Large intestine (tissue), 12 donors: ENCODE measurements around the gene OR5K4. TPM values are rescaled to one million over a fixed set of nuclear protein-coding genes. Genes with fewer than 3 reads are reported as not detected.
A peak's percentile ranks its signal among the peaks of the same experiment; 100 is the strongest.

ENCODE experiments used
- DNase-seq, 2 donors: peaks; one replicate each; pipeline versions ENCODE4 v3.0.0 to v3.0.0-alpha.2; 2013
- H3K27ac ChIP-seq: one replicate; pipeline ENCODE4 v1.5.1; 2013; ENCODE audit warnings: low read length
- H3K27me3 ChIP-seq: 2 replicates; pipeline ENCODE4 v1.6.1; 2013; ENCODE audit warnings: low read length; ENCODE audit not compliant: control insufficient read depth, insufficient read depth
- H3K36me3 ChIP-seq: 2 replicates; pipeline ENCODE4 v1.6.1; 2013; ENCODE audit warnings: low read length; ENCODE audit not compliant: control insufficient read depth, insufficient read depth
- H3K4me1 ChIP-seq: one replicate; pipeline ENCODE4 v1.6.1; 2013; ENCODE audit warnings: low read length; ENCODE audit not compliant: control insufficient read depth, insufficient read depth
- H3K4me3 ChIP-seq: one replicate; pipeline ENCODE4 v1.5.1; 2013; ENCODE audit warnings: low read length
- H3K9me3 ChIP-seq: one replicate; pipeline ENCODE4 v1.6.1; 2013; ENCODE audit warnings: mild to moderate bottlenecking, low read depth, low read length, moderate library complexity; ENCODE audit not compliant: control insufficient read depth
- WGBS: methylation state at CpG from one replicate; pipeline ENCODE4 v1.1.5; 2013; ENCODE audit warnings: low lambda C conversion rate; ENCODE audit not compliant: insufficient coverage; 5-methylcytosine and 5-hydroxymethylcytosine counted together
- long read RNA-seq, 11 donors: transcript quantifications; one replicate each; lab custom pipeline, GENCODE V29; 2026
- polyA plus RNA-seq: library from polyadenylated mRNA; unstranded; fragments of 120-200 nt; gene quantifications from one replicate; pipeline ENCODE4 v1.2.1, GENCODE V29; 2013

The OR5K4 gene, protein sequence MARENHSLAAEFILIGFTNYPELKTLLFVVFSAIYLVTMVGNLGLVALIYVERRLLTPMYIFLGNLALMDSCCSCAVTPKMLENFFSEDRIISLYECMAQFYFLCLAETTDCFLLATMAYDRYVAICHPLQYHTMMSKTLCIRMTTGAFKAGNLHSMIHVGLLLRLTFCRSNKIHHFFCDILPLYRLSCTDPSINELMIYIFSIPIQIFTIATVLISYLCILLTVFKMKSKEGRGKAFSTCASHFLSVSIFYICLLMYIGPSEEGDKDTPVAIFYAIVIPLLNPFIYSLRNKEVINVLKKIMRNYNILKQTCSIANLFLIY
- not detected for polyA plus RNA-seq
- long read RNA-seq, donor 1 = 0 reads
- long read RNA-seq, donor 2 = 0 reads
- long read RNA-seq, donor 3 = 0 reads
- long read RNA-seq, donor 4 = 0 reads
- long read RNA-seq, donor 5 = 0 reads
- long read RNA-seq, donor 6 = 0 reads
- long read RNA-seq, donor 7 = 0 reads
- long read RNA-seq, donor 8 = 0 reads
- long read RNA-seq, donor 9 = 0 reads
- long read RNA-seq, donor 10 = 0 reads
- long read RNA-seq, donor 11 = 0 reads

DNA sequence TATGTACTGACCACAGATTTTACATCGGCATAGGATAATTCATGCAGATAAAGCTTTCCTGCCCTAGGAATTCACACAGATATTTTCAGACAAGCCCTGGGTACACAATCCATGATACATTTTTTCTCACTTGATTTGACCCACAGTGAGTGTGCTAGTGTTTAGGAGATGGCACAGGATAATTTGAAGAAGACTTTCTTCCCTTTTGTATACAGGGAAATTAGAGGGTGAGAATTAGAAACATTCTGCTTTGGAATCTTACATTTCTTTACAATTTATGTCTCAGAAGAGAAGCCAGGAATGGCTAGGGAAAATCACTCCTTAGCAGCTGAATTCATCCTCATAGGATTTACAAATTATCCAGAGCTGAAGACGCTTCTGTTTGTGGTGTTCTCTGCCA is at the start of gene OR5K4:
Gene OR5K4 (plus strand): TSS at position 301 of the 400 bp plus-strand sequence. CDS start 0 bp downstream, at position 301.
- Histone ChIP-seq H3K9me3 (no peaks in the 10 kb centered on the region), H3K4me3 (no peak within 1 kb of the TSS), H3K4me1 (no peaks in the 10 kb centered on the region), H3K27me3 (no peaks in the 10 kb centered on the region), H3K27ac (no peak within 1 kb of the TSS), H3K36me3 (no peaks in the 10 kb centered on the region)
- WGBS = no CpG with 5 or more reads among the region's 2 CpGs
- DNase-seq = no peak

DNA sequence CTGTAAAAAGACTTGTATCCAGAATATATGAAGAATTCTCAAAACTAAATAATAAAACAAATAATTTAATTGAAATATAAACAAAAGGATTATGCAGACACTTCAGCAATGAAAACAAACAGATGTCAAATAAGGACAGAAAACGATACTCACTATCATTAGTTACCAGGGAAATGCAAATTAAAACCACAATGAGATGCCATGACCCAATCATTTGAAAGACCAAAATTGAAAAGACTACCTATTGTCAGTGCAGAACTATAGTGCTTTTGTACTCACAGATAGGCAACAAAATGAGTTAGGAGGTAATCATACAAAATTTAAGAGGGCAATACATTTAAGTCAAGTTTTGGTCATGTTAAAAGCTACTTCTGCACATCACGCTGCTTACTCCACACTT is 31.6 kb upstream of the OR5K4 start:
- WGBS = 80% methylated on average over 1 of the region's 2 CpGs
- no peaks in the 10 kb centered on the region for H3K36me3 ChIP-seq
- H3K4me1 ChIP-seq = no peaks in the 10 kb centered on the region
- H3K27me3 ChIP-seq = peaks cover 2% of the 10 kb centered on the region
- no peak overlapping the region for H3K4me3 ChIP-seq
- H3K9me3 ChIP-seq = no peaks in the 10 kb centered on the region
- no peak overlapping the region for H3K27ac ChIP-seq
- no peak for DNase-seq

DNA sequence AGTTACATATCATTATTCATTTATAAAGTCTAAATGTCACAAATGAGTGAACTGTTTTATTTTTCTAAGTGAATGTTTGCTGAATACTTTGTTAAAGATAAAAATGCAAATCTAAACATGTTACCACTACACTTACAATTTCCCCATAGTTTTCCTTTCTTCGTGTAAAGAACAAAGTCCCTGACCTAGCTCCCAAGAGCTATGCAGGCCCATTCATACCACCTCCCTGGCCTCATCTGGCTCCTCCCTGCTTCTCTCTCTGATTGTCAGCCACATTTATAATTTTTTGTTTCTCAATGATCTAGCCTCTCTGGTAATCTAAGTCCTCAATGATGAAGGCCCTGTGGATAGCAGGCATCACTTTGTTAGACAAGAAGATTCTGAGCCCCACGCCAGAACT is 31.0 kb upstream of the OR5K4 start:
- no peak overlapping the region for H3K4me3 ChIP-seq
- no CpG with 5 or more reads among the region's 2 CpGs for WGBS
- H3K27ac ChIP-seq = no peak overlapping the region
- no peaks in the 10 kb centered on the region for H3K4me1 ChIP-seq
- H3K36me3 ChIP-seq = no peaks in the 10 kb centered on the region
- H3K9me3 ChIP-seq = no peaks in the 10 kb centered on the region
- peaks cover 2% of the 10 kb centered on the region for H3K27me3 ChIP-seq
- DNase-seq = no peak

DNA sequence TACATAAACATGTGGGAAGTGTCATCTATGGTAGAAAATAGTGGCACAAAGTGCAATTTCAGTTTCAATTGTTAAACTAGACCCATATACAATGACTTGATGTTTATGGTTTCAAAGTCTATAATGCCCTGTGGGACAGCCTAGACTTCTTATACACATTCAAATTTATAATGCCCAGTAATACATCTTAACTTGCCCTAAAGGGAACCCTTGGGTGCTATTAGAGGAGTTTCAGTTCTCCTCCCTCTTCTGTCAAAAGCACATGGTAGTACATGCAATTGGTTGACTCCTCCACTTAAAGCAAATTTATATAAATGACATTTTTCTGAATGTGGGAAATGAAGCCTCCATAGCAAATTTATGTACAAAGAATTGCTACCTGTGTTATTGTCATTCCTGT is 30.2 kb upstream of the OR5K4 start:
- Histone ChIP-seq H3K27ac (no peak overlapping the region), H3K9me3 (no peaks in the 10 kb centered on the region), H3K4me1 (no peaks in the 10 kb centered on the region), H3K36me3 (no peaks in the 10 kb centered on the region), H3K4me3 (no peak overlapping the region), H3K27me3 (peaks cover 2% of the 10 kb centered on the region)
- DNase-seq = no peak

DNA sequence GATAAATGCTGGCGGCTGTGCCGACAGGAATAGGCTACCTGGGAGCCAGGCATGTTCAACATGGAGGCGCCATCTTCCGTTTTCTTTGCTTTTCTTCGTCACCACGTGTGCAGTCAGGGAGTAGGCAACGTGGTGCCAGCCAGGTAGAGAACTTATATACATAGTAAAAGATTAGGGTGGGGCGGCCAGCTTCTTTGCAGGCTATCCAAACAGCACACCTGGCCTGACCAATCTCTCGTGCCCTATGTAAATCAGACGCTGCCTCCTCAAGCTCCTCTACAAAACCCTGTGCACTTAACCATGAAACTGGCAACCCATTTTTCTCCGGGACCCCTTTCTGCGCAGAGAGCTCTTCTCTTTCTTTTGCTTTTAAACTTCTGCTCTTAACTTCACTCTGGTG is 28.6 kb upstream of the OR5K4 start:
- no peak for DNase-seq
- no peak overlapping the region for H3K27ac ChIP-seq
- no peaks in the 10 kb centered on the region for H3K9me3 ChIP-seq
- H3K4me3 ChIP-seq = no peak overlapping the region
- no peaks in the 10 kb centered on the region for H3K4me1 ChIP-seq
- peaks cover 2% of the 10 kb centered on the region for H3K27me3 ChIP-seq
- no peaks in the 10 kb centered on the region for H3K36me3 ChIP-seq
- 48% methylated on average over 6 of the region's 12 CpGs for WGBS

DNA sequence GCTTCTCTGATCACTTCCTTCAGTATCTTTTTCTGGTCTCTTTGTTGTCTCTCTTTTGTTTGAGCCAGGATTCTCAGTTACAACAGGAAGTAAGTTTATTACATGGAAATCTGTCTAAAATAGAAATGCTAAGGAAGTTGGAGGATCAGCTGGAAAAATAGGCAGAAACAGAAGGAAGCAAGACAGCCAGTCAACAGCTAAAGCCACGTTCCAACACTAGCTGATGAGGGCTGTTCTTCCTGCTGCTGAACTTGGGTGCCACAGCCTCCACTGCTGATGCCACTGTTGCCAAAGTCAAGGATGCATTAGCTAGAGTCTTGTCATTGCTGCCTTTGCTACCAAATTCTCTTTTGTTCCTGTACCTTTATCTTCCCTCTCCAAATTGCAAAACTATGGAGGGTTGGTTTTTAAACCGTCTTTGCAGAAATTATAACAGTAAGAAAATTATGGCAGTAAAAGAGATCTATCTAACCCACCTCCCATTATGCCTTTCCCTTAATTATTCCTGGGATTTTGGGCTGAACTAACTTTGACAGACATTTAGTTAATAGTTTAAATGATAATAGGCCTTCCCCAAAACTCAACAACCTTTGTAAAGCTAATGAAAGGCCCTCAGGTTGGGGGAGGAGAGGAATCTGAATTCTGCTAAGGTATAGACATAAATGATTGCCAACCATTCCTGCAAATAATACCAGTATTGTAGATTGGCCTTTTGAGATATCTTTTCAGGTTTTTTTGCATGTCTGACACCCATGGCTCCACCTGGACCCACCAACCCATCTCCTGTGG is 27.4 kb upstream of the OR5K4 start:
- 100% methylated on average over 2 of the region's 2 CpGs for WGBS
- Histone ChIP-seq H3K27ac (no peak overlapping the region), H3K4me1 (no peaks in the 10 kb centered on the region), H3K9me3 (no peaks in the 10 kb centered on the region), H3K27me3 (peaks cover 2% of the 10 kb centered on the region), H3K4me3 (no peak overlapping the region), H3K36me3 (no peaks in the 10 kb centered on the region)
- DNase-seq = no peak

DNA sequence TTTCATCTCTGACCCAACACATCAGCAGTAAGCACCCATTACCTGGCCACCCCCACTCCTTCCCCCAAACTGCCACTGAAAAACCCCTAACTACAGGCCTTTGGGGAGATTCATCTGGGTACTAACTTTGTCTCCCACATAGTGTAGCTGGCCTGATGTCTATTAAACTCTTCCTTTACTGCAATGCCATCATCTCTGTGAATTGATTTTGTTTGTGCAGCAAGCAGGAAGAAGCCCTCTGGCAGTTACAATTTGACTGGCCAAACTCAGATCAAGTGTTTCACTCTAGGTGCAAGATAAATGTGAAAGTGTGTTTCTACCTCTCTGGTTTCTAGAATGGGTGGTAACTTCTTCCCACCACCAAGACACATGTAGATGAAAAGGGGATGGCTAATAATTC is 26.7 kb upstream of the OR5K4 start:
- DNase-seq = no peak
- H3K4me1 ChIP-seq = no peaks in the 10 kb centered on the region
- H3K9me3 ChIP-seq = no peaks in the 10 kb centered on the region
- H3K36me3 ChIP-seq = no peaks in the 10 kb centered on the region
- H3K4me3 ChIP-seq = no peak overlapping the region
- H3K27me3 ChIP-seq = peaks cover 2% of the 10 kb centered on the region
- no peak overlapping the region for H3K27ac ChIP-seq

DNA sequence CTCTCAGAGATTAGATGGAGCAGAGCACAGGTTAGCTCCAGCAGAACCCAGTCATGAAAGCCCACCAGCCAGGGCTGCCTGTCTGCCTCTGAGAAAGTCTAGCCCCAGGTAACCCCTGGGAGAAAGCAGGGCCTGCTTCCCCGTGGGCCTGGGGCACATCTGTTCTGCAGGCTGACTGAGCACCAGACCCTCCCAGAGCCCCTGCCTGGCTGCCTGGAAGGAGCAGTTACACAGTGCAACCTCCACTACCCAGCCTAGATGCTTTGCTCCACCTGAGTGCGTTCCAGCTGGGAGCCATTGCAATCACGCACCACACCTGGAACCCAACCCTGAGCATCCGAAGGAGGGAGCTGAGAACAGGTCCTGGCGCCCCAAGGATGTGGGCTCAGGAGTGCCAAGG is 24.7 kb upstream of the OR5K4 start:
- H3K27me3 ChIP-seq = peaks cover 2% of the 10 kb centered on the region
- H3K27ac ChIP-seq = no peak overlapping the region
- H3K9me3 ChIP-seq = no peaks in the 10 kb centered on the region
- no peak for DNase-seq
- H3K4me3 ChIP-seq = no peak overlapping the region
- WGBS = 60% methylated on average over 1 of the region's 5 CpGs
- H3K4me1 ChIP-seq = no peaks in the 10 kb centered on the region
- H3K36me3 ChIP-seq = no peaks in the 10 kb centered on the region

DNA sequence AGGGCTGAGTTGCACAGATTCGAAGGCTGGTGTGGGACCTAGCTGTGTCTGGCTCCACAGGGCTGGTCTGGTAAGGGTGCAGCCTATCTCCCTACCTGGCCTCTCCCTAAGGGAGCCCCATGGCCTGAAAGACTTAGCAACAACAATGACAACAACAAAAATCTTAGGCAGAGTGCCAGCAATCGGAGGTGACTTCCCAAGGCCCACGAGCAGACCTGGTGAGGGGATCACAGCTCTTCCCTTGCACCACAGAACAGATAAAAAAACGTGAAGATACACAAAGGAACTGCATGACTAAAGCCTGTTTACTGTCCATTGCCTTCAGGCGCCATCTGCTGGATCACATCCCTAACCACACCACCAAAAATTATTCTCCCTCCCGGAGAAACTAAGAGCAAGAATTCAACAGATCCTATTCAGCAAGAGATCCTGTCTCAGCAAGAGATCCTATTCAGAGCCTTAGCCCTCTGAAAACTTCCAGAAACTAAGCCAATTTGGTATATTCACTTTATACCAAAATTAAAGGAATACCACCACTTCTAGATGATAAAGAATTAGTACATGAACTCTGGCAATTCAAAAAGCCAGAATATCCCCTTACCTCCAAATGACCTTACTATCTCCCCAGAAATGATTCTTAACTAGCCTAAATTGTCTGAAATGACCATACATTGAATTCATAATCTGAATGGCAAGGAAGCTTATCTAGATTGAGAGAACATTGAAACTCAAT is 24.1 kb upstream of the OR5K4 start:
- H3K36me3 ChIP-seq = no peaks in the 10 kb centered on the region
- H3K27ac ChIP-seq = no peak overlapping the region
- DNase-seq = peak; percentile 8 to 24
- no peaks in the 10 kb centered on the region for H3K9me3 ChIP-seq
- H3K27me3 ChIP-seq = peaks cover 2% of the 10 kb centered on the region
- H3K4me3 ChIP-seq = no peak overlapping the region
- WGBS = no CpG with 5 or more reads among the region's 6 CpGs
- no peaks in the 10 kb centered on the region for H3K4me1 ChIP-seq

DNA sequence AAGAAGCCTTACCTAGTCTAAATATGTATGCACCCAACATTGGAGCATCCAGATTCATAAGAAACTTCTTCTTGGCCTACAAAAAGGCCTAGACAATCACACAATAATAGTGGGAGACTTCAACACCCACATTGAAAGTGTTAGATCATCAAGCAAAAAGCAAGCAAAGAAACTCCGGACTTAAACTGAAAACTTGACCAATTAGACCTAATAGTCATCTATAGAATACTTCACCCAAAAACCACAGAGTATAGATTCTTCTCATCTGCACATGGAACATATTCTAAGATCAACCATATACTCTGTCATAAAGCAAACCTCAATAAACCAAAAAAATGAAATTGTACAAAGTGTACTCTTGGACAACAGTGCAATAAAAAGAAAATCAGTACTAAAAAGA is 22.3 kb upstream of the OR5K4 start:
- DNase-seq = no peak
- H3K4me3 ChIP-seq = no peak overlapping the region
- no peaks in the 10 kb centered on the region for H3K9me3 ChIP-seq
- H3K27me3 ChIP-seq = no peaks in the 10 kb centered on the region
- no peaks in the 10 kb centered on the region for H3K4me1 ChIP-seq
- no peak overlapping the region for H3K27ac ChIP-seq
- no peaks in the 10 kb centered on the region for H3K36me3 ChIP-seq
- no CpG with 5 or more reads among the region's 1 CpG for WGBS
